Measurements from ENCODE around the gene PGAP3. TPM values are rescaled to one million over a fixed set of nuclear protein-coding genes. Genes with fewer than 3 reads are reported as not detected.

The PGAP3 gene
- total RNA-seq, 2 experiments from 2014 or later, result 10.5 to 13.8 TPM

DNA sequence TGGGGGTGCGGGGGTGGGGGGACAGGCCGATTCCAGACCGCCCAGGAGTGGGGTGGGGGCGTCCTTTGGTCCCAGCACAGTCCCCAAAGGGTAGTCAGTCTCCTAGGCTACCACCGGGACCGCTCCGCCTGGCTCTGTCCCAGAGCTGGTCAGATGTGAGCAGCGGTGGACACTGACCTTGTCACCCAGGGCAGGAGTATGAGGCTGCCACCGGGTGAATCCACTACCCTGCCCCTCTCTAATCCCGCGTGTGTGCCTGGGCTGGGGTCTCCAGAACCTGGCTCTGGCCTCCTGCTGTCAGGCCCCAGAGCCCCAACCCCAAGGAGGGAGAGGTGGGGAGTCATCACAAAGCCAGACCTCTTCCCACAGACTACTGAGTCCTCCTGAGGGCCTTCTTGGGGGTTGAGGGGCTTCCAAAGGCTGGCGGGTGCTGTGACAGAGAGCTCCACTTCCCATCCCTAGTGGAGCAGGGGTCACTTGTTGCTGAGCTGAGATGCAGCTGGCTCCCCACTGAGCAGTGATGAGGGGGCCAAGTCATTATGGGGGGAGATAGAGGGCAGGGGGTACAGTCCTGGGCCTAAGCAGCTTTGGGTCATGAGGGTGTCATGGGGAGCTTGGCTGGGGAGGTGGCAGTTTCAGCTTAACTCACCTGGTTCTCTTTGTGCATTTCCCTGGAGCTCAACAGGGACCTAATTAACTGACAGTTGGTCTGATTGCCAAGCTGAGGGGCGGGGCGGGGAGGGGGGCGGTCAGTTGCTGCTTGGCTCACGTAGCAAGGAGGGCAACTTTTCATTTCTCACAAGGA lies 59.9 kb downstream of the PGAP3 start:
- Mint-ChIP-seq H3K27me3 (peaks cover 40% of the 10 kb centered on the region), H3K27ac (no peak overlapping the region), H3K4me3 (no peak overlapping the region), H3K36me3 (no peaks in the 10 kb centered on the region), H3K9me3 (ENCODE audit: low read depth) (no peaks in the 10 kb centered on the region), H3K4me1 (peaks cover 18% of the 10 kb centered on the region)
- CTCF ChIA-PET, result interaction anchor here (1.4 to 17.8 kb wide), 5 partner anchors 8 to 125 kb away, joined by 3 to 307 read pairs (median 227); partner anchors contain the start of genes MIEN1, PNMT, PPP1R1B and TCAP
- DNase-seq, result no peak
- ATAC-seq, result no peak

DNA sequence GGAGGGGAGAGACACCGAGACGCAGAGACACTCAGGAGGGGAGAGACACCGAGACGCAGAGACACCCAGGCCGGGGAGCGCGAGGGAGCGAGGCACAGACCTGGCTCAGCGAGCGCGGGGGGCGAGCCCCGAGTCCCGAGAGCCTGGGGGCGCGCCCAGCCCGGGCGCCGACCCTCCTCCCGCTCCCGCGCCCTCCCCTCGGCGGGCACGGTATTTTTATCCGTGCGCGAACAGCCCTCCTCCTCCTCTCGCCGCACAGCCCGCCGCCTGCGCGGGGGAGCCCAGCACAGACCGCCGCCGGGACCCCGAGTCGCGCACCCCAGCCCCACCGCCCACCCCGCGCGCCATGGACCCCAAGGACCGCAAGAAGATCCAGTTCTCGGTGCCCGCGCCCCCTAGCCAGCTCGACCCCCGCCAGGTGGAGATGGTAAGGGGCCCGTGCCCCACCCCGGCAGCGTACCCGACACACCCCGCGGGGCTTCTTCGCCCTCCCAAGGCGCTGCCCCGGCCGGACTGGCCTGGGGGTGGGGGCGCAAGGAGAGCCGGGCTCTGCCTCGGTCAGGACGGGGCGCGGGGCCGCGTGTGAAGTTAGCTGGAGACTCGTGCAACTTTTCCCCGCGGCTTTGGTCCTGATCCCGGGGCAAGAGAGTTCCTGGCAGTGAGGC lies 60.7 kb downstream of the PGAP3 start:
- Mint-ChIP-seq H3K9me3 (ENCODE audit: low read depth) (no peaks in the 10 kb centered on the region), H3K4me3 (no peak overlapping the region), H3K36me3 (no peaks in the 10 kb centered on the region), H3K4me1 (peaks cover 26% of the 10 kb centered on the region), H3K27ac (no peak overlapping the region), H3K27me3 (peaks cover 40% of the 10 kb centered on the region)
- no peak for ATAC-seq
- CTCF ChIA-PET, result interaction anchor here (1.1 to 17.8 kb wide), 6 partner anchors 7 to 126 kb away, joined by 3 to 307 read pairs (median 116); partner anchors contain the start of genes MIEN1, PNMT, STARD3 and TCAP
- no peak for DNase-seq

DNA sequence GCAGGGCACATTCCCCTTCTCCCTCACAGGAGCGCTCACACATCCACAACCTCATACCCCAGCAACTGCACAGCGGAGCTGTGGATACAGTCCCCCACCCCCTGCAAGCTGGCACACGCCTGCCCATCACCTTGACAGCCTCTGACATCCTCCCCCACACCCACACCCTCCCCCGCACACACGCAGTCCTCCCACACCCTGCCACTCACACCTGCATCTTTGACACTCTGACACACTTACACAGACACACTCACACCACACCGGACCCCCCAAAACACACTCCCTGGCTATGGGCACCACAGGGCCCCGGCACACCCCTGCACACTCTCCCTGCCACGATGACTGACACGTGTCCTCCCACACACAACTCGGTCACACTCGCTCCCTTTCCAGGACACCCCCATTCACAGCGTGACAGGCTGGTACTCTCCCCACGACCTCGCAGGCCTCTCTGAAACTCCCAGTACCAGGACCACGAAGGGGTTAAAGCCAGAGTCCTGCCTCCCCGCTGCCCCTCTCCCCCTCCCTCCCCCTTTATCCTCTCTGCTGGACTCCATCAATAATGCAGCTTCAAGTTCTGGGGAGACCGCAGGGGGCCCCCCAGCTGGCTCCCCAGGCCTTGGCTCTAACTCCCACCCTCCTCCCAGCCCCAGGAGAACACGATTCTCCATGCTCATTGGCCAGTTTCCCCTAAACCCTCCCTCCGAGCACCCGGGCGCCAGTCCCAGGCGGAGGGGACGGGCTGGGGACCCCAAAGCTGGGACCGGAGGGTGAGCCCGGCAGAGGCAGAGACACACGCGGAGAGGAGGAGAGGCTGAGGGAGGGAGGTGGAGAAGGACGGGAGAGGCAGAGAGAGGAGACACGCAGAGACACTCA lies 61.4 kb downstream of the PGAP3 start, which contains the start of gene PPP1R1B:
Gene PPP1R1B (plus strand): TSS at position 782 of the 876 bp plus-strand sequence. CDS start 441 bp downstream, outside the sequence.
- H3K36me3 Mint-ChIP-seq, result no peaks in the 10 kb centered on the region
- DNase-seq (no peak), ATAC-seq (no peak)
- CTCF ChIA-PET, result interaction anchor here (1.0 to 17.8 kb wide), 6 partner anchors 8 to 127 kb away, joined by 3 to 307 read pairs (median 115); partner anchors contain the start of genes PNMT, STARD3 and TCAP
- no peak within 1 kb of the TSS for H3K27ac Mint-ChIP-seq
- no peak within 1 kb of the TSS for H3K4me3 Mint-ChIP-seq
- H3K4me1 Mint-ChIP-seq, result peaks cover 26% of the 10 kb centered on the region
- peaks cover 38% of the 10 kb centered on the region for H3K27me3 Mint-ChIP-seq
- no peaks in the 10 kb centered on the region for H3K9me3 Mint-ChIP-seq (ENCODE audit: low read depth)

DNA sequence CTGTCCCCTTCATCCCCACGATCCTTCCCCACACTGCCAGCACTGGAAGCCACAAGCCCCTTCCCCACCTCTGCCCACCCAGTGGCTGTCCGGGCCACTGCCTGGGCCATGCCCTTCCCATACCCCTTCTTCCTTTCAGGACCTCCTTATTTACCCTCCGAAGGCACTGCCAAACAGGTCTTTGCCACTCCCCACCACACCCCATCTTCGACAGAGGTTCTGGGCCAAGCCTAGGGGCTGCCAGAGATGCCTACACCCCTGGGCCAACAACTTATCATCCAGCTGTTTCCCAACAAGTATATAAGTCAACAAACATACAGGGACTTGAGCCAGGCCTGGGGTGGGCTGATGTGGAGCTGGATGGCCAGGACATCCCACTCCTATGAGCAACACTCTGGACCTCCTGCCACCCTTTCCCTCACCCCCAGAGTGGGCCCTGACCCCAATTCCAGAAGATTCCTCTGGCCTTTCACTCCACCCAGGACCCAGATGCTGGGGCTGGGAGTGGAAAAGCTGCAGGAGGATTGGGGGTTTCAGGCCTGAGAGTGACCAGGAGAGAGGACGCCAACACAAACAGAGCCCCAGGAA lies 62.6 kb downstream of the PGAP3 start:
- Mint-ChIP-seq H3K27me3 (peaks cover 32% of the 10 kb centered on the region), H3K4me1 (peaks cover 21% of the 10 kb centered on the region), H3K36me3 (no peaks in the 10 kb centered on the region), H3K4me3 (no peak overlapping the region), H3K27ac (no peak overlapping the region), H3K9me3 (ENCODE audit: low read depth) (no peaks in the 10 kb centered on the region)
- DNase-seq (no peak), ATAC-seq (no peak)
- CTCF ChIA-PET, result interaction anchor here (0.8 to 17.8 kb wide), 10 partner anchors 9 to 130 kb away, joined by 3 to 307 read pairs (median 14); partner anchors contain the start of genes MIEN1, PNMT, STARD3 and TCAP

DNA sequence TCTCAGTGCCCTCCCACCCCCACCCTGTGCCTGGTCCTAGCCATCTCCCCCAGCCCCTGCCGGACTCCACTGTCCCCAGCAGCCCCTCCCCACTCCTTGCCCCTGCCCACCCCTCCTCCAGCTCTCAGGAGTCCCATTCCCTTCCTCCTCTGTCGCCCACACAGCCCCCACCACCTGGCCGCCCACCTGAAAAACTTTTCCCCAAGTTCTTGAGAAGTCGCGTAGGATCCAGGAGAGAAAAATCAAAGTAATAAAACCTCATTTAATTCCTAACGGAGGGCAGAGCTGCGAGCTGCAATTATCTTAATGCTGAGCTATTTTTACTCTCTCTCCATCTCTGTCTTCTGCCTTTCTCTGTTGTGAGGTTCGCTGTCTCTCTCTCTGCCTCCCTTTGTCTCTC lies 63.5 kb downstream of the PGAP3 start:
- Mint-ChIP-seq H3K36me3 (no peaks in the 10 kb centered on the region), H3K9me3 (ENCODE audit: low read depth) (no peaks in the 10 kb centered on the region), H3K4me3 (no peak overlapping the region), H3K27ac (no peak overlapping the region), H3K27me3 (peaks cover 33% of the 10 kb centered on the region), H3K4me1 (peaks cover 21% of the 10 kb centered on the region)
- DNase-seq, result no peak
- CTCF ChIA-PET, result interaction anchor here (0.8 to 17.8 kb wide), 13 partner anchors 10 to 403 kb away, joined by 3 to 307 read pairs (median 13); partner anchors contain the start of genes MIEN1, PNMT, STARD3 and TCAP
- no peak for ATAC-seq

DNA sequence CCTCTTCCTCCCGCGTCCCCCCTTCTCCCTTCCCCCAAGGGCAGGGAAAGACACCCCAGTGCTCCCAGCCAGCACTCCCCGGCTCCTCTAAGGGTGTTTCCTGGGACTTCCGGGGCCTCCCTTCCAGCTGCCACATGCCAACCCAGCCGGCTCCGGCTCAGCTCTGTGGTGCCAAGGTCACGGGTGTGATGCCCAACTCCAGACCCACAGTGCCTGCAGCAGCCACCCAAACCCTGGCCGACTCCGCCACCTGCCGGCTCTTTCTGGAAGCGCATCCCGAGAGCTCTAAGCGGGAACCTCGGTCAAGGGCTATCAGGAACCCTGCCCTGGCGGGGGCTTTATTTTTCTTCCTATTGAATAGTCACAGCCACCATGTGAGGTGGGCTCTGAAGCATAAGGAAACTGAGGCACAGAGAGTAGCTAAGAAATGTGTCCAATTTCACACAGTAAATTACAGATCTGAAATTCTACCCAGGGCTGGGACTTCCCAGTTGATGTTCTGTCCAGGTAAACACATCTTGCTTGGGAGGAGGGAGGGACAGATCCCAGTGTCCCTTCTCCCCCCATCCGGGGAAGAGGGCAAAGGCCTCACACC lies 64.4 kb downstream of the PGAP3 start:
- Mint-ChIP-seq H3K4me3 (peak overlapping the region; percentile 77), H3K9me3 (ENCODE audit: low read depth) (no peaks in the 10 kb centered on the region), H3K27me3 (peaks cover 37% of the 10 kb centered on the region), H3K36me3 (no peaks in the 10 kb centered on the region), H3K4me1 (peaks cover 21% of the 10 kb centered on the region), H3K27ac (peak overlapping the region; percentile 98)
- ATAC-seq, result peak; percentile 54
- peak; percentile 91 for DNase-seq
- CTCF ChIA-PET, result interaction anchor here (0.5 to 17.8 kb wide), 43 partner anchors 8 to 488 kb away, joined by 3 to 307 read pairs (median 4); partner anchors contain the start of genes MED1, MIEN1, PGAP3 and PNMT

DNA sequence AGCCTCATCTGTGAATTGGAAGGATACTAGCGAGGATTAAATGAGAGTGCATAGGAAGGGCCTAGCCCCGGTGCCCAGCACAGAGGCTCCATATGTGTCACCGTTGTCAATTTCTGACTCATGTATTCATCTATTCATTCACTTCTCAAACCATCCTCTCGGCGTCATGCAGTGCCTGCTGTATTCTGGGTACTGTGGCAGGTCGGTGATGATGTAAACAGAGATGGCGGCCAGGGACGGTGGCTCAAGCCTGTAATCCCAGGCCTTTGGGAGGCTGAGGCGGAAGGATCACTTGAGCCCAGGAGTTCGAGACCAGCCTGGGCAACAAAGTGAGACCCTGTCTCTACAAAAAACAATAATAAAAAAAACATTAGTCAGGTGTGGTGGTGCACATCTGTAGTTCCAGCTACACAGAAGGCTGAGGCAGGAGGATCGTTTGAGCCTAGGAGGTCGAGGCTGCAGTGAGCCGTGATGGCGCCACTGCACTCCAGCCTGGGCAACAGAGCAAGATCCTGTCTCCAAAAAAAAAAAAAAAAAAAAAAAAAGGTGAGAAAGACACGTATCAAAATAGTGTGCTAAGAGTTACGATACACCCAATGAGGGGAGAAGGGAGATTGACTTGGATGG lies 65.4 kb downstream of the PGAP3 start:
- no peaks in the 10 kb centered on the region for H3K36me3 Mint-ChIP-seq
- H3K9me3 Mint-ChIP-seq (ENCODE audit: low read depth), result no peaks in the 10 kb centered on the region
- peaks cover 23% of the 10 kb centered on the region for H3K4me1 Mint-ChIP-seq
- CTCF ChIA-PET, result interaction anchor here (0.6 to 17.8 kb wide), 62 partner anchors 10 to 1026 kb away, joined by 3 to 307 read pairs (median 5); partner anchors contain the start of genes CDK12, MED1, MIEN1 and NEUROD2
- ATAC-seq (peak; percentile 87), DNase-seq (peak; percentile 87)
- peak overlapping the region; percentile 77 for H3K4me3 Mint-ChIP-seq
- H3K27me3 Mint-ChIP-seq, result peaks cover 34% of the 10 kb centered on the region
- H3K27ac Mint-ChIP-seq, result peak overlapping the region; percentile 98

DNA sequence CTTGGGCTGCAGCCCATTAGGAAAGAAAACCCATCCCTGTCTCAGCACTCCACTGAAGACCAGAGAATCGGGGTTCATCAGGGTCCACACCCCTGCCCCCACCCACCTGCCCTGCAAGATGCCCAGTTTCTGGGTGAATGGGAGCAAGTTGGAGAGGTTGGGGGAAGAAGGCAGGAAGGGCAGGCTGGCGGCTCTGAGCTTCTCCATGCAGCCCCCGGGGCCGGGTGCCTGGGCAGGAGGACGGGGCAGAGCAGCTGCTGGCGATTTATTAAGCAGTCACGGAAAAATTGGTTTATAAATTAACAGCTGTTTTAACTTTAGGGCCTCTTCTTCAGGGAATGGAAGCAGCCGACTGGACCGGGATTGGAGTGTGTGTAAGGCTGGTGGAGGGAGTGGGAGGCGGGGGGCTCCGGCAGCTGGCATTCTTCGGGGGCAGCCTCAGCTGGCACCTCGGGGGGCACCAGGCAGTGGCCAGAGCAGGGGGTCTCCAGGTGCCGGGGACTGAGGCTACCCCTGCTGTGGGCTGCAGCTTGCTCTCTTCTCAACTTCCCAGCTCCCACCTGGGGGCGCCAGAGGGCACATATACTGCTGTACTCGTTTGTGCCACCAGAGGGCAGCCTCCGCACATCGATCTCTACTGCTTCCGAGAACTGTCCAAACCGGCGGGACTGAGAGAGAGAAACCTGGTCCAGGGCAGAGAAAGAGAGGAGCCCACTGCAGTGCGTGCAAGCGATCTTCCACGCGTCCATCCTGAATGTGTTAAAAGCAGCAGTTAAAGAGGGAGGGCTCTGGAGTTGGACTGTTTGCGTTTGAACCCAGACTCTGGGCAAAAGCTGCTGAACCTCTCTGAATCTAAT lies 66.1 kb downstream of the PGAP3 start:
- CTCF ChIA-PET, result interaction anchor here (0.5 to 17.8 kb wide), 81 partner anchors 9 to 555 kb away, joined by 3 to 307 read pairs (median 4); partner anchors contain the start of genes CDK12, IKZF3, MIEN1 and NEUROD2
- Mint-ChIP-seq H3K4me1 (peaks cover 23% of the 10 kb centered on the region), H3K27ac (peak overlapping the region; percentile 98), H3K9me3 (ENCODE audit: low read depth) (no peaks in the 10 kb centered on the region), H3K27me3 (peaks cover 39% of the 10 kb centered on the region), H3K4me3 (peak overlapping the region; percentile 77), H3K36me3 (no peaks in the 10 kb centered on the region)
- DNase-seq, result peak; percentile 91
- ATAC-seq, result peak; percentile 68
